NCI-H82 treated with DMSO at 0.1 percent for 48 hours (cell line): ENCODE data around the gene SPIN1.

Source experiments
- DNase-seq: peaks from one replicate; lab custom pipeline; 2025; ENCODE audit not compliant: unreplicated experiment; lab: John Stamatoyannopoulos, UW

Gene SPIN1

GRCh38 chr9:88488166-88488565 is 99.9 kb downstream of the SPIN1 start:
- DNase-seq: no peak

GRCh38 chr9:88494983-88495721 is 106.9 kb downstream of the SPIN1 start:
- no peak for DNase-seq

GRCh38 chr9:88497224-88497623 is 109.0 kb downstream of the SPIN1 start:
- DNase-seq: no peak

GRCh38 chr9:88498880-88499279 is 110.6 kb downstream of the SPIN1 start:
- DNase-seq: no peak

GRCh38 chr9:88501086-88501485 is 112.8 kb downstream of the SPIN1 start:
- no peak for DNase-seq

GRCh38 chr9:88502552-88503034 is 114.3 kb downstream of the SPIN1 start:
- DNase-seq: no peak

GRCh38 chr9:88503081-88503844 is 115.0 kb downstream of the SPIN1 start:
- no peak for DNase-seq

- DNase-seq: no peak
These were observed 115.9 kb downstream of the SPIN1 start for GRCh38 chr9:88503845-88504764.

GRCh38 chr9:88508326-88508725 is 120.1 kb downstream of the SPIN1 start:
- DNase-seq: no peak

- no peak for DNase-seq
These were observed 123.7 kb downstream of the SPIN1 start for GRCh38 chr9:88511906-88512305.

- no peak for DNase-seq
These were observed 126.0 kb downstream of the SPIN1 start for GRCh38 chr9:88514247-88514646.

GRCh38 chr9:88521308-88521707 is 133.1 kb downstream of the SPIN1 start:
- DNase-seq: no peak

- no peak for DNase-seq
These were observed 134.1 kb downstream of the SPIN1 start for GRCh38 chr9:88522360-88522759.

GRCh38 chr9:88523056-88523455 is 134.8 kb downstream of the SPIN1 start:
- DNase-seq: no peak

- DNase-seq: no peak
These were observed 136.7 kb downstream of the SPIN1 start for GRCh38 chr9:88524911-88525310.

- DNase-seq: no peak
These were observed 139.4 kb downstream of the SPIN1 start for GRCh38 chr9:88527618-88528017.
